ENCODE data around the gene LINC00237. TPM values are rescaled to one million over a fixed set of nuclear protein-coding genes. Genes with fewer than 3 reads are reported as not detected.
A peak's percentile ranks its signal among the peaks of the same experiment; 100 is the strongest.

The LINC00237 gene
- total and polyA plus RNA-seq, 9 of the 15 experiments (the other 6 are each of a cell fraction or from before 2014, with no cell fraction given), result not detected

DNA sequence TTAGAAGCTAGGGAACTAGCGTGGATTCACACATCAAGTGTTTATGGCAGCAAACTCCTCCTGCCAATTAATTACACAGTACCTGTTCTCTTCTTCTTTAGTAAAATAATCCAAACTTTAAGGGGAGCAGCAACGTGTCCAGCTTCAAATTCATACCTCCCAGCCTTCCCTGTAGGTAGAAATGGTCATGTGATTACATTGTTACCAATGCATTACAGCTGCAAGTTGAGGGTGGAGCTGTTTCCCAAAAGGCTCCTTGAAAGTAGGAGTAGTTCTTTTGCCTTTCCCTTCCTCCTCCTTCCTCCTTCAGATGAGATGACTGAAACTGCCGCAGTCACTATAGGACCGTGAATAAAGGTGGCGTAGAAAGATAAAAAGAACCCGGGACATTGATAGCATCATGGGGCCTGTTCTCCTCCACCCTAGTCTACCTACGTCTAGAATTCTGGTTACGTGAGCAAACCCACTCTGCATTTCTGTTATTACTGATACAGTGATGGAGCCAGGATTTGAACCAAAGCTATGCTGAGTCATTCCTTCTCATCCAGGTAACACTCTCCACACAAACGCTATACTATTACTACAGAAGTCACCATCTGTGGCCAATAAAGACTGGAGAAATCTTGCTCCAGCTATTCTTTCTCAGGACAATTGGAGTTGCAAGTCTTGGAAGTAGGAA is 18.2 kb downstream of the LINC00237 start (continued):
- no peak for TF ChIP-seq E2F4 (CRISPR knock-in tag; IDR thresholded peaks at IDR 0.05; ENCODE audit: low read depth)
- no peak for TF ChIP-seq TCF3 (CRISPR knock-in tag; IDR thresholded peaks at IDR 0.05)
- no peak for TF ChIP-seq PML (IDR thresholded peaks at IDR 0.05; ENCODE audit: low read length)
- TF ChIP-seq ZNF263 (CRISPR knock-in tag; IDR thresholded peaks at IDR 0.05; ENCODE audit: borderline replicate concordance), result no peak
- TF ChIP-seq DPF2 (IDR thresholded peaks at IDR 0.05), result 0 out of 2 replicates have a peak, but pooled peaks have one; percentile 29
- TF ChIP-seq CTBP1 (IDR thresholded peaks at IDR 0.05; ENCODE audit: borderline replicate concordance), result peak; percentile 27; the same call in 1 of the 2 replicates
- no peak for TF ChIP-seq ZFX (CRISPR knock-in tag; IDR thresholded peaks at IDR 0.05)
- TF ChIP-seq ZNF316 (IDR thresholded peaks at IDR 0.05), result peak; percentile 37
- 0 out of 2 replicates have a peak, but pooled peaks have one; percentile 9 for TF ChIP-seq CBFA2T2 (conservative IDR thresholded peaks at IDR 0.05)
- TF ChIP-seq EP300 (IDR thresholded peaks at IDR 0.05; ENCODE audit: low read length), result 0 out of 2 replicates have a peak, but pooled peaks have one; percentile 24
- TF ChIP-seq, protein P1, sequence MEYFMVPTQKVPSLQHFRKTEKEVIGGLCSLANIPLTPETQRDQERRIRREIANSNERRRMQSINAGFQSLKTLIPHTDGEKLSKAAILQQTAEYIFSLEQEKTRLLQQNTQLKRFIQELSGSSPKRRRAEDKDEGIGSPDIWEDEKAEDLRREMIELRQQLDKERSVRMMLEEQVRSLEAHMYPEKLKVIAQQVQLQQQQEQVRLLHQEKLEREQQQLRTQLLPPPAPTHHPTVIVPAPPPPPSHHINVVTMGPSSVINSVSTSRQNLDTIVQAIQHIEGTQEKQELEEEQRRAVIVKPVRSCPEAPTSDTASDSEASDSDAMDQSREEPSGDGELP (CRISPR knock-in tag; IDR thresholded peaks at IDR 0.05; ENCODE audit: borderline replicate concordance), result no peak
- TF ChIP-seq RBM22 (IDR thresholded peaks at IDR 0.05; ENCODE audit: low read depth, low read length, poor library complexity, severe bottlenecking), result no peak
- TF ChIP-seq TOE1 (IDR thresholded peaks at IDR 0.05; ENCODE audit: borderline replicate concordance), result peak; percentile 53; the same call in 1 of the 2 replicates
- no peak for TF ChIP-seq TOE1 (CRISPR knock-in tag; IDR thresholded peaks at IDR 0.05; ENCODE audit: borderline replicate concordance, low read depth)
- TF ChIP-seq, protein P2, sequence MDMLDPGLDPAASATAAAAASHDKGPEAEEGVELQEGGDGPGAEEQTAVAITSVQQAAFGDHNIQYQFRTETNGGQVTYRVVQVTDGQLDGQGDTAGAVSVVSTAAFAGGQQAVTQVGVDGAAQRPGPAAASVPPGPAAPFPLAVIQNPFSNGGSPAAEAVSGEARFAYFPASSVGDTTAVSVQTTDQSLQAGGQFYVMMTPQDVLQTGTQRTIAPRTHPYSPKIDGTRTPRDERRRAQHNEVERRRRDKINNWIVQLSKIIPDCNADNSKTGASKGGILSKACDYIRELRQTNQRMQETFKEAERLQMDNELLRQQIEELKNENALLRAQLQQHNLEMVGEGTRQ (CRISPR knock-in tag; IDR thresholded peaks at IDR 0.05), result peak; percentile 49
